ENCODE measurements around the gene KREMEN1. TPM values are rescaled to one million over a fixed set of nuclear protein-coding genes. Genes with fewer than 3 reads are reported as not detected.

Gene KREMEN1
- total RNA-seq, 1 donor from 2014 or later: 10.7 TPM

- intact Hi-C loops (cut with DNase I): no loop called here
- H3K27ac ChIP-seq: no peak overlapping the region
- H3K36me3 ChIP-seq: no peaks in the 10 kb centered on the region
- H3K9me3 ChIP-seq: no peaks in the 10 kb centered on the region
- no peaks in the 10 kb centered on the region for H3K27me3 ChIP-seq
- DNase-seq (ENCODE audit: low spot score in 2 of 2): no peak
- H3K4me3 ChIP-seq: no peak overlapping the region
- TF ChIP-seq CTCF (IDR thresholded peaks at IDR 0.05): no peak
- H3K4me1 ChIP-seq: no peaks in the 10 kb centered on the region
Measured at GRCh38 chr22:29208879-29209623, 136.2 kb downstream of the KREMEN1 start.

GRCh38 chr22:29209624-29209929 is 136.7 kb downstream of the KREMEN1 start:
- Histone ChIP-seq H3K4me3 (no peak overlapping the region), H3K9me3 (no peaks in the 10 kb centered on the region), H3K36me3 (no peaks in the 10 kb centered on the region), H3K27ac (no peak overlapping the region), H3K4me1 (no peaks in the 10 kb centered on the region), H3K27me3 (no peaks in the 10 kb centered on the region)
- intact Hi-C loops (cut with DNase I): no loop called here
- no peak for TF ChIP-seq CTCF (IDR thresholded peaks at IDR 0.05)
- no peak for DNase-seq (ENCODE audit: low spot score in 2 of 2)

- Histone ChIP-seq H3K9me3 (no peaks in the 10 kb centered on the region), H3K4me1 (no peaks in the 10 kb centered on the region), H3K4me3 (no peak overlapping the region), H3K27me3 (no peaks in the 10 kb centered on the region), H3K27ac (no peak overlapping the region), H3K36me3 (no peaks in the 10 kb centered on the region)
- intact Hi-C loops (cut with DNase I): no loop called here
- TF ChIP-seq CTCF (IDR thresholded peaks at IDR 0.05): no peak
- DNase-seq (ENCODE audit: low spot score in 2 of 2): no peak
Measured at GRCh38 chr22:29211066-29211465, 138.2 kb downstream of the KREMEN1 start.

- Histone ChIP-seq H3K27me3 (no peaks in the 10 kb centered on the region), H3K4me1 (no peaks in the 10 kb centered on the region), H3K4me3 (no peak overlapping the region), H3K36me3 (no peaks in the 10 kb centered on the region), H3K27ac (no peak overlapping the region), H3K9me3 (no peaks in the 10 kb centered on the region)
- intact Hi-C loops (cut with DNase I): no loop called here
- TF ChIP-seq CTCF (IDR thresholded peaks at IDR 0.05): no peak
- no peak for DNase-seq (ENCODE audit: low spot score in 2 of 2)
Measured at GRCh38 chr22:29211466-29211865, 138.6 kb downstream of the KREMEN1 start.

GRCh38 chr22:29212743-29213142 is 139.9 kb downstream of the KREMEN1 start:
- Histone ChIP-seq H3K9me3 (no peaks in the 10 kb centered on the region), H3K27me3 (no peaks in the 10 kb centered on the region), H3K27ac (no peak overlapping the region), H3K4me1 (no peaks in the 10 kb centered on the region), H3K4me3 (no peak overlapping the region), H3K36me3 (no peaks in the 10 kb centered on the region)
- DNase-seq (ENCODE audit: low spot score in 2 of 2): no peak
- no peak for TF ChIP-seq CTCF (IDR thresholded peaks at IDR 0.05)
- intact Hi-C loops (cut with DNase I): no loop called here

- Histone ChIP-seq H3K36me3 (no peaks in the 10 kb centered on the region), H3K27me3 (no peaks in the 10 kb centered on the region), H3K27ac (no peak overlapping the region), H3K4me1 (no peaks in the 10 kb centered on the region), H3K9me3 (no peaks in the 10 kb centered on the region), H3K4me3 (no peak overlapping the region)
- intact Hi-C loops (cut with DNase I): no loop called here
- TF ChIP-seq CTCF (IDR thresholded peaks at IDR 0.05): no peak
- DNase-seq (ENCODE audit: low spot score in 2 of 2): no peak
Measured at GRCh38 chr22:29213493-29213892, 140.7 kb downstream of the KREMEN1 start.

Measured in ascending aorta (tissue), 2 donors.